HK-2 (cell line): Measurements from ENCODE around the gene NUDT1.

Experiments used
- DNase-seq: peaks from one replicate; pipeline ENCODE4 v3.0.0-alpha.2; 2018; ENCODE audit not compliant: unreplicated experiment

The NUDT1 gene

GRCh38 chr7:2248984-2249694 is 7.1 kb downstream of the NUDT1 start:
- DNase-seq: peak; percentile 89

- no peak for DNase-seq
Observed at GRCh38 chr7:2249744-2250323, 7.8 kb downstream of the NUDT1 start.

GRCh38 chr7:2251381-2251780 is 9.4 kb downstream of the NUDT1 start:
- no peak for DNase-seq

- DNase-seq: no peak
Observed at GRCh38 chr7:2251841-2252771, 10.1 kb downstream of the NUDT1 start.

- no peak for DNase-seq
Observed at GRCh38 chr7:2253021-2253420, 11.0 kb downstream of the NUDT1 start.

GRCh38 chr7:2253525-2254244 is 11.7 kb downstream of the NUDT1 start:
- DNase-seq: no peak

- no peak for DNase-seq
Observed at GRCh38 chr7:2254429-2255144, 12.6 kb downstream of the NUDT1 start.

GRCh38 chr7:2255145-2256139 is 13.4 kb downstream of the NUDT1 start:
- DNase-seq: no peak

GRCh38 chr7:2256306-2257045 is 14.4 kb downstream of the NUDT1 start:
- DNase-seq: no peak

GRCh38 chr7:2257046-2257551 is 15.1 kb downstream of the NUDT1 start:
- DNase-seq: no peak

- no peak for DNase-seq
Observed at GRCh38 chr7:2257651-2258050, 15.6 kb downstream of the NUDT1 start.

- DNase-seq: no peak
Observed at GRCh38 chr7:2258661-2259365, 16.8 kb downstream of the NUDT1 start.

GRCh38 chr7:2259480-2259879 is 17.5 kb downstream of the NUDT1 start:
- DNase-seq: no peak

- DNase-seq: peak; percentile 68
Observed at GRCh38 chr7:2260820-2261219, 18.8 kb downstream of the NUDT1 start.

- DNase-seq: no peak
Observed at GRCh38 chr7:2261611-2262010, 19.6 kb downstream of the NUDT1 start.

- no peak for DNase-seq
Observed at GRCh38 chr7:2263176-2263575, 21.1 kb downstream of the NUDT1 start.

- no peak for DNase-seq
Observed at GRCh38 chr7:2264158-2264557, 22.1 kb downstream of the NUDT1 start.

- no peak for DNase-seq
Observed at GRCh38 chr7:2266911-2267310, 24.9 kb downstream of the NUDT1 start.
